Right renal cortex interstitium (tissue), 3 donors: ENCODE data around the gene KLHL17. TPM values are rescaled to one million over a fixed set of nuclear protein-coding genes. Genes with fewer than 3 reads are reported as not detected.
"Not testable (repeated sequence)": the region's sequence is repeated elsewhere in the genome, so short reads cannot be mapped to it uniquely, and the experiment has no call there.

Source experiments
- DNase-seq, 3 donors: peaks; one replicate each; pipeline ENCODE4 v3.0.0-alpha.2; 2013; ENCODE audit warnings: low read depth in 3 of 3, low spot score in 2 of 3
- polyA plus RNA-seq, 3 donors: library from polyadenylated mRNA; unstranded; fragments of 120-200 nt; gene quantifications; one replicate each; pipeline ENCODE4 v1.2.1, GENCODE V29; 2013; ENCODE audit not compliant: insufficient read length in 3 of 3

Gene KLHL17
- polyA plus RNA-seq, 3 donors: 6.5 to 8.0 (median 6.5) TPM

DNA sequence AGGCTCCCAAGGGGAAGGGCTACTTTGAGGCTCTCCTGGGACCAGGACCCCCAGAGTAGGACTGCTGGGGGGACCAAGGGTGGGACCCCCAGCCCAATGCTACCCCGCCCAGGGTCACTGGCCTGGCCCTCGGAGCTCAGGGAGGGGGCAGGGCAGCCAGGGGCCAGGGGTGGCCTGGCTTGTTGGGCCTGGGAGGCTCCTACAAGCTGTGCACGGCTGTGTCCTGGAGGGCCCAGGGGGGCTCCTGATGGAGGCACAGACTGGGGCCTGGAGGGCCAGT is 37.3 kb downstream of the KLHL17 start:
- DNase-seq: no peak

DNA sequence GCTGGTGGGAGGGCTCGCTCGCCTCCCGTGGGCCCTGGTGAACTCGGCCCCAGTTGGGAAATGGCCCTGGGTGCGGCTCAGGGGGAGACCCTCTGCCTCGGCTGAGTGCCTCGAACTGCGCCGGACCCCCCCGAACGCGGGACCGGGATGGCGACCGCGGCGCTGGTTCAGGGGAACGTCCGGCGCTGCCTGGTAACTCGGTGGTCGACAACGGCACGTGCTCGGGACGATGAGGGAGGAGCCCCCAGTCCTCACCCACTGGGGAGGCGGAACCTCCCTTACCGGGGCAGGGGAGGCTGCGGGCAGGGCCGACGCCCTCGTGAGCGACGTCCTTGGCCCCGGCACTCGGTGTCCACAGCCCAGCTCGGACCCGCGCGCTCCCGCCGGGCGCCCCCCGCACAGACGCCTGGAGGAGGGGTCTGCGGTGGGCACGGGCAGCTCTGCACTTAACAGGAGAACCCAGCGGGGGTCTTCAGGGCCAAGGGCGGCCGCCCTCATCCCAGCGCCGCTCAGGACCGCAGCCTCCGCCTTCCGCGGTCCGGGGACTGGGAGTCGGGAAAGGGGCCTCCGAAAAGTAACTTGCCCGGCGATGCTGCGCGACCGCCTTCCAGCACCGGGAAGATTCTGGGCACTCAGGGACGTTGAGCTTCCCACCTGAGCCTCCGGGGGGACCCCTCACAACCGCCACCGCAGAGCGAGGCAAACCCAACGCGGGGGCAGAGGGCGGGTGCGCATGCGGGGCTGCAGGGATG is 37.8 kb downstream of the KLHL17 start:
- DNase-seq: no peak

DNA sequence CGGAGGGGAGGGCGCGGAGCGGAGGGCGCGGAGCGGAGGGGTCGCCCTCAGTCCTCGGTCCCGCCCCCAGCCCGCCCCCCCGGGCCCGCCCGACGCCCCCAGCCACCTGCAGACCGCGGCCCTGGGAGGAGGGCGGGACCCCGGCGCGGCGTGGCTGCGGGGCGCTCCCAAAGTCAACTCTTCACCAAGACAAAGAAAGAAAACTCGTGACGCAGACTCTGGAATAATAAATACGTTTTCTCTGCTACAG is 38.3 kb downstream of the KLHL17 start:
- no peak for DNase-seq

DNA sequence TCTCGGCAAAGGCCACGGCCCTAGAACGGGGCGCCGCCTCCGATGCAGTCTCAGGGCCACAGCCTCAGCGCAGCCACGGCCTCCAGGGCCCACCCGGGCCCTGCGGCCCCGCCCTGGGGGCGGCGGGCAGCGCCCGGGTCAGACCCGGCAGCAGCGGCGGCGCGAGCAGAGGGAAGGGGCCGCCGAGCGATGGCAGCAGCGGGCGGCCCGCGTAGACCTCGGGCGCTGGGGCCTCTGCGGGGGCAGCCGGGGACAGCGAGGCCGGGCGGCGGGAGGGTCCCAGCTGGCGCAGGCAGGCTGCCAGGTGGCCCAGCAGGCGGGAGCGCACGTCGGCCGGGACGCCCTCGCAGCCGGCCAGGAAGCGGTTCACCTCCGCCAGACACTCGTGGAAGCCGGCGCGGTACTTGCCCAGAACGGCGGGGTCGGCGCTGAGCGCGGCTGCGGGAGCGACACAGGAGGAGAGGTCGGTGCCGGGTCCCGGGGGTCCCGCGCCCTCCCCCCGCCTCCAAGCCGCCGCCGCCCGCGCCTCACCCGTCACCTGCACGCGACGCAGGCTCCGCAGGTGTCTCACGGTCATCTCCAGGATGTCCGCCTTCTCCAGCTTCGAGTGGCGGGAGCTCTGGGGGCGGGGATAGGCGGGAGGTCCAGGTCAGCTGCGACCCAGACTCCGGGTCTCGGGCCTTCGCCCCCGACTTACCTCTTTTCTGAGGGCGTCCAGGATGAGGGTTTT is 38.8 kb downstream of the KLHL17 start:
- no peak for DNase-seq

DNA sequence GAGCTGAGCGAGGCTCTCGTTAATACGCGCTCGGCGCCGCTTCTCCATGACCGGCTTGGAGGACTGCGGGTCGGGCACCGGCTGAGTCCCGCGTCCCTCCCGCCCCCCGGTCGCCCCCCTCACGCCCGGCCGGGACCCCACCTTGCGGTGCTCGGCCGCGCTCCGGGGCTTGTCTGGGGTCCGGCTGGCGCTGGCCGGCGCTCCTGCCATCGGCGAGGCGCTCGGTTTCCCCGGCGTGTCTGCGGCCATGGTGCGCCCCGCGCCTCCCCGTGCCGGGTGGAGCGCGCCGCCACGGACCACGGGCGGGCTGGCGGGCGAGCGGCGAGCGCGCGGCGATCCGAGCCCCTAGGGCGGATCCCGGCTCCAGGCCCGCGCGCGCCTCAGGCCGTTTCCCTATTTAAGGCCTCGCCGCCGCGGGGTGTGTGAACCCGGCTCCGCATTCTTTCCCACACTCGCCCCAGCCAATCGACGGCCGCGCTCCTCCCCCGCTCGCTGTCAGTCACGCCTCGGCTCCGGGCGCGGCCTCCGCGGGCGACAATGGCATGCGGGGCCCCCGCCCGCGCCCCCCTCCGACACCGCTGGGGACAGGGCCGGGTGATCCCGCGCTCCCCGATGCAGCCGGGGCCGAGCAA is 39.5 kb downstream of the KLHL17 start, which contains the start of gene HES4:
Gene HES4 (minus strand): TSS at position 373 of the 632 bp plus-strand sequence. CDS start 124 bp downstream, at position 249.
- DNase-seq: peak in 1 of 3 donors; percentile 81

DNA sequence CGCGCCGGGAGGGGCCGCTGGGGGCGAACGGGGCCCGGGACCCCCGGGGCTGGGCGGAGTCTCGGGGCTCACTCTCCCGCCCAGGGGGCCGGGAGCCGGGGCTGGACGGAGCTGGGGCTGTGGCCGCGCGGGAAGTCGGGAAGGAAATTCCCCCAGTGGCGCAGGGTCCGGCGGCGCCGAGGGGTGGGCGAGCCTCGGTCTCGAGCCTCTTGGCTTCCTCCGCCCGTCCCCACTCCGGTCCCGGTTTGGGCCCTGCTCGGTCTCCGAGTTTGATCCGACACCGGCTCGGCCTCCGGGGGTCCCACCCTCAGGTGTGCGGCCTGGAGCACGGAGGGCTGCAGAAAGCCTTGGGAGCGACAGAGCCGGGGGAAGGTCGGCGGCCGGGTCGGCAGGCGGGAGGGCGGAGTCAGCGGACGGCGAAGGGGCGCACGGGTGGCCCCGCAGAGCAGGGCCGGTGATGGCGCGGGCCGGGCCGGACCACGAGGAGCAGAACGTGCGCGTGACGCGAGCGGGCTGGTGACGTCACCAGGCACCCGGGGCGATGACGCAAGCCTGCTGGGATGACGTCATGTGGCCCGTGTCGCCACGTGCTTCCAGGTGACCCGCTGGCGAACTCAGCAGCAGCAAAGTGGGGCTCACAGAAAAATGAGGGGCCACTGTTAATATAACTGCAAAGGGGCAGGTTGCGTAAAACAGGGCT is 40.1 kb downstream of the KLHL17 start:
- no peak for DNase-seq

DNA sequence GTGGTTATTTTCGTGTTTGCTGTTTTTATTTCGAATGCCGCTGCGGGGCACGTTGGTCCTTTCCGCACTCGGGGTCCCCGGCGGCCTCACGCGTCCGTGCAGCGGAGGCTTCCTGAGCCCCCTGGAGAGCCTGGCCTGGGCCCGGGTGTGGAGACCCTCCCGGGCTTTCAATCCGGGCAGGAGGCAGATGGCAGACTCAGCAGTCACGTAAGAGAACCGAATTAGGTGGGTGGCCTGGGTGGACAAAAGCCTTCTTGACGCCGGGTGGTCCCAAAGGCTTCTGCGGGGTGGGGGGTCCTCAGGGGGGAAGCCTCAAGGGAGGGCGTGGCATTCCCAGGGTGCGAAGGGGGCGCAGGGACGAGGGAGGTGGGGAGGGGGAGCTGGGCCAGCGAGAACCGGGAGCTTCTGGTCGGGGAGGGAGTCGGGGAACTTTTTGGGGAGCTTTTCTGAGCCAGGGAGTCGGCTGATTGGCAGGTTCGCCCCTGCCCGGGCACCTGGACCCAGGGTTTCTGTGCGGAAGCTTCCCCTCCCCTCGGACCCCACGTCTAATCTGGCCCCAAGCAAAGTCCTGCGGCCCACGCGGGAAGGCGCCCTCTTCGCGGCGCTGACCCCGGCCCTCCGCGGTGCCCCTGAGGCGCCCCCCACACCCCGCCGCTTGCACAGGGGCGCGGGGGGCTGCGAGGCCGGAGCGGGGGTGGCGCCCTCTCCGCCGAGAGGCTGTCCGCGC is 40.8 kb downstream of the KLHL17 start:
- no peak for DNase-seq

DNA sequence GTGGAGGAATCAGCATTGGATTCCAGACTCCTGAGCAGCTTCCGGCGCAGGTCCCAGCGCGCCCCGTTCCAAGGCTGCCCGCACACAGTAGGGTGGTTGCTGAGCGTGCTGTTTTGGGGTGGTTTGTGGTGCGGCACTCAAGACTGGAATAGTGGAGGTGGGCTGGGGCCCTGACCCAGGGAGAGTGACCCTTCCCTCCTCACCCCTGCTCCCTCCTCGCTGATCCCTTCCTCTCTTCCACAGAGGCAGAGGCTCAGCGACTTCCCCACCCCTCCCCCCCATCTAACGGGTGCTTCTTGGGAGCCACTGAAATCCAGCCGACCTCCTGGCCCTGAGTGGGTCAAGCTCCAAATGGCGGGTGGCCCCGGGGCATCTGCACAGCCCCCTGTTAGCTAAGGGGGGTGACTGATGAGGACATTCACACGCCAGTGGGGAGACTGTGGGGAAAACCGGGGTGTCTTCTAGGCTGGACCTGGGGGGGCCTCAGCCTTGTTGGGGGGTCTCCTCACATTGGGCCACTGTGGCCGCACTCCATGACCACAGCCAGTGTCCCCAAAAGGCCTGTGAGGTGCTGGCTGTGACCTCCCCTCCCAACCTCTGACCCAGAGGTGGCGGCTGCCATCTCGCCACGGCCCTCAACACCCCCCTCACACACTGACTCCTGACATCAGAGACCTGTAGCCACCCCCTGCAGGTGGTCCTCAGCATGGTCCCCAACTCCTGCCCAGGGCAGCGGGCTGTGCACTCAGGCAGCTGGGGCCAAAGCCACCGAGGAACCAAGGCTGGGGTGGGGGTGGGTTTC is 43.4 kb downstream of the KLHL17 start:
- no peak for DNase-seq

DNA sequence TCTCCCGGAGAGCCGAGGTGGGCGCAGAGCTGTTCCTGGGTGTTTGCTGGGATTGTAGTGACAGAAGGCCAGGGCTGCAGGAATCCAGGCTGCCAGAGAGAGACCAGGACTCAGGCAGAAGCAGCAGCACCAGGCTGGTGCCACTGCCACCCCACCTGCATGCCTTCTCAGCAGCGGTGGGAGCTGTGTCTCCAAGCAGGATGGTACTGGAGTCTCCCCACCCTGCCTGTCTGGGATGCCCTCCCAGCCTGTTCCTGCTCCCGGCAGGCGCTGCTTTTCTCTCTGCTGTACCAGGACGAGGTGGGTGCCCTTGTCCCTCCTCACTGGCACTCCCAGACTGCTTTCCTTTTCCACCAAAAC is 44.0 kb downstream of the KLHL17 start:
- no peak for DNase-seq

DNA sequence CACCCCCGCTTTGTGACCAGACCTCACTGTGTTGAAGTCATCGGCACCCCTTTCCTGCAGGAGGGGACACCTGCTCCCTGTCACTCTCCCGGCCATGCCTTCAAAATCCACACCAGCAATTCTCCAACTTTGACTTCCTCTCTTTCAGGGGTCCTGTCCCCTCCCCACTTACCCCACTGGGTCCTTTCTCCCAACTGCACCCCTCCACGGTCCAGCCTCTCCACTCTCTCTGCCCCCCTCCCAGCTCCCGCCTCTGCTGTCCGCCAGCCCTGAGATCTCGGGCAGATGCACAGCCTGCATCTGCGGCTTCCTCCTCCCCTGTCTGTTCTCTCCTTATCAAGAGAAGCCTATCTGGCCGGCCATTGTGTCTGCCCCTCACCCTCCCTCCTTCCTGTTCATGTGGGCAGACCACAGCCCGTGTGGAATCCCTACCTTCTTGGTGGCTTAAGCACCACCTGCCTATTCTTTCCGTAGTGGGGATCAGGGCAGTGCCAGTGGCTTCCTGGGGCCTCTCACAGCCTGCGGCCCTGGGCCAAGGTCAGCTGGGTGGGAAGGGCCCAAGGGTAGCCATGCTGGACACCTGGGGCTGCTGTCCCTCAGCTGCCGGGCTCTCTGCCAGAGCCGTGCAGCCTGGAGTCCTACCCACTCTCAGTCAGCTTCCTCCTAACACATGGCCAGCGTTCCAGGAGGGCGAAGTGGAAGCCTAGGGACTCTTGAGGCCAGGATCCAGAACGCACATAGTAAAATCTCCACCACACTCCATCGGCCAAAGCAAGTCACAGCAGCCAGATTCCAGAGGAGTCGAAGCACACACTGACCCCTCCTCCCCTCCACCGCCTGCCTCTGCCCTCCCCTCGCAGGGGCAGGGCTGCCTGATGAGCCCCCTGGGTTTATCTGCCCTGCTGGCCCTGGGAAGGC is 44.7 kb downstream of the KLHL17 start:
- no peak for DNase-seq

DNA sequence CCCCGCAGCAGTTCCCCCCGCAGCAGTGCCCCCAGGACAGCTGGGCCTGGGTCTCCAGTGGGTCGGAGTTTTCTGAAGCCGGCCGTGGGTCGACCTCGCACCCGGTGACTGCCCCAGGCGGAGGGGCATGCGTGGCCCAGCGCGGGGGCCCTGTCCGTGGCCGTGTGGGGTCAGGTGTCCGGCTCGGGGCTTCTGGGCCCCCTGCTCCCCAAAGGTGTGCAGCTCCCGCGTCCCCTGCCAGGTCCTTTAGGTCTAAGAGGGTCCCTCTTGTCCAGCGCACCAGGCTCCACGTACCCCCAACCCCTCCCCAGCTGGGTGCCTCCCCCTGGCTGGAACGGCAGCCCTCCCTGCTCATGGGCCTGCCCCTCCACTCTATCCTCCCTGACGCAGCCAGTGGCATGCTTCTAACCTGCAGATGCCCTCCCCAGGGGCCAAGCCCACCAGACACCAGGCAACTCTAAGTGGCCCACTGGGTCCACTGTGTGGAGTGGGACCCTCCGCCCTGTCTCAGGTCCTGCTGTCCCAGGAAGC is 45.5 kb downstream of the KLHL17 start:
- no peak for DNase-seq

DNA sequence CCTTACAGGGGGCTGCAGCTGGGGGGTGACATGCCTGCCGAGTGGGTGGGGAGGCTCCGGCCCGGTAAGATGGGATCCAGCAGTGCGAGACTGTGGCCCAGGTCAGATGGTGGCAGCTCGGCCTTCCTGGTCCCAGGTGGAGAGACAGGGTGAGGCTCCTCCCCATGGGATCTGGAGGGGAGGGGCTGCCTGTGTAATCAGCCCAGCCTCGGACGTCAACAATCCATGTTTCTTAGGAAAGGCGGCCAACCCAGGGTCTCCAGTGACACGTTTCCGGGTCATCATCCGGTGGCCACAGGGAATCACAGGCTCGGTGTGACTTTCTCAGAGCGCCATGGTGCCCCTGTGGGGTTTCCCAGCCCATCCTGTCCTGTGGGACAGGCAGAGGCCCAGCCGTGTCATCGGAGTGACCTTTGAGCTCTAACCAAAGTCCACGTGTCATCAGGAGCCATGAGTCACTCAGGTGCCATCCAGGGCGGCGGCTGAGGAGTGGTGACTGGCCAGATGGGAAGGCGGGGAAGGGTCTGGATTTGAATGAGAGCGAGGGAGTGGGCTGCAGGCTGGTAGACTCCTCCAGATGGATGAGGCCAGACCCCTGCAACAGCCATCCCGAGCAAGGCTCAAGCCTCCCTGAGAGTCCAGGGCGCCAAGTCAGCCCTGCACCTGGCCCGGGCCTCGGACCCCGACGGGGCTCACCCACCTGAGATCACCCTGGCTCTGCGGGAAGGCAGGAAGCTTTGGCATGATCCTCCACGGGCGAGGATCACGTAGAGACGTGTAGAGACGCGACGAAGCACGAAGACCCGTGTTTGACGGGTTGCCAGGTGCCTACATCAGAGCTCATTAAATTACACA is 46.1 kb downstream of the KLHL17 start:
- DNase-seq: no peak

DNA sequence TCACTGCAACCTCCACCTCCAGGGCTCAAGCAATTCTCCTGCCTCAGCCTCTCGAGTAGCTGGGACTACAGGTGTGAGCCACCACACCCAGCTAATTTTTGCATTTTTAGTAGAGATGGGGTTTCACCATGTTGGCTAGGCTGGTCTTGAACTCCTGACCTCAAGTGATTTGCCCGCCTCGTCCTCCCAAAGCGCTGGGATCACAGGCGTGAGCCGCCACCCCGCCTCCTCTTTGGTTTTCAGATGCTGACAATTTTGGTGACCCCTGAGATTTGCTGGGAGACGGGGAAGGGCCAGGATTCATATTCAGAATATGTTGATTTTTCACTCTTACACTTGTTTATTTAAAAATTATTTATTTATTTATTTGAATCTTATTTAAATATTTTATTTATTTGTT is 49.7 kb downstream of the KLHL17 start:
- DNase-seq: not testable (repeated sequence)

DNA sequence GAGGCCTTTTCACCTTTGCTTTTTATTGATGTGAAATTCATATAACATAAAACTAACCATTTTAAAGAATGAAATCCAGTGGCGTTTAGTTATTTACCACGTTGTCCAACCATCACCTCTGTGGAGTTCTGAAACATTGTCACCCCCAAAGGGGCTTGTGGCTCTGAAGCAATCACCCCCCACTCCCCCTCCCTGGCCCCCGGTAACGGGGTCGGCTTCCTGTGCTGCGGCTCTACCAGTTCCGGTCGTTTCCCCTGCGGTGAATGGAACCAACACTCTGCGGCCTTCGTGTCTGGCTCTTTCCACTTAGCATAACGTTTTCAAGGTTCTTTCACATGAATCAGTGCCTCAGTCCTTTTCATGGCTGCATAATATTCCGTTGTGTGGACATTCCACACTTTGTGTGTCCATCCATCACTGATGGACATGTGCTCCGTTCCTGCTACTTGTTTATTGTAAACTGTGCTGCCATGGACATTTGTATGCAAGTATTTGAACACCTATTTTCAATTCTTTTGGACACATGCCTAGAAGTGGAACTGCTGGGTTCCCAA is 51.1 kb downstream of the KLHL17 start:
- no peak for DNase-seq

DNA sequence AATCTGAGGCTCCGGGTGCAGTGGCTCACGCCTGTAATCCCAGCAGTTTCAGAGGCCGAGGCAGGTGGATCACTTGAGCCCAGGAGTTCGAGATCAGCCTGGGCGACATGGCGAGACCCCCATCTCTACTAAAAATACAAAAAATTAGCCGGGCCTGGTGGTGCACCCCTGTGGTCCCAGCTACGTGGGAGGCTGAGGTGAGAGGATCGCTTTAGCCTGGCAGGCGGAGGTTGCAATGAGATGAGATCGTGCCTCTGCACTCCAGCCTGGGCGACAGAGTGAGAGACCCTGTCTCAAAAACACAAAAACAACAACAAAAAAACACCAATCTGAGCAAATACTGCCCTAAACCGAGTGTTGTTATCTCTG is 52.3 kb downstream of the KLHL17 start:
- DNase-seq: not testable (repeated sequence)

DNA sequence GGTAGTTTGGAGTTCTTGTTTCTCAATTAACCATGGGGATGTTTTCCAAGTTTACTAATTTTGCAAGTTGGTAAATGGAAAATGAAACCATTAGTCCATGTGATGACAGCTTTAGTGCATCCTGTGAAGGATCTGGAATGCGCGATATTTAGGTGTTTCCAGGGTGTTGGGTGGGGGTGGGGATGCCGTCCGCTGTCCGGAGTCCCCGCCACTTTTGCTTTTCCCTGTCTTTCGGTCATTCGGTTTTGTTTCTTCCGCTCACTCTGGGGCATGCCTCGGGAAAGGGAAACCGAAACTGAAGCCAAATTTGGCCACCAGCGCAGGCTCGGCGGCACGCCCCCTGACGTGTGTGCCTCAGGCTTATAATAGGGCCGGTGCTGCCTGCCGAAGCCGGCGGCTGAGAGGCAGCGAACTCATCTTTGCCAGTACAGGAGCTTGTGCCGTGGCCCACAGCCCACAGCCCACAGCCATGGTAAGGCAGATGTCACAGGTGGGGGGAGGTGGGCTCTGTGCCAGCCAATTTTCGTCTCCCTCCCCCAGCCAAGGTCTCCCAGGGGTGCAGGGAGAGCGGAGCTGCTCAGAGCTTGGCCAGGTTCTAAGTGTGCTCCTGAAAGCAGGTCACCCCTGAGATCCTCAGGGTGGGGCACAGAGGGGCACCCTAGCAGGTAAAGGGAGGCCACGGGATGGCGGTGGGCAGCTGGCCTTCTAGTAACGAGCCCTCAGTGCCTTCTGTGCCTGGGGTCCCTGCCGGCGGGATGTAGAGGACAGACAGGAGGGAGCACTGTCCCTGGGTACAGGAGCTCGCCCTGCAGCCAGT is 52.9 kb downstream of the KLHL17 start, which contains the start of gene ISG15:
Gene ISG15 (plus strand): TSS at position 393 of the 817 bp plus-strand sequence. CDS start 77 bp downstream, at position 470.
- no peak for DNase-seq
